Measurements from ENCODE around the gene KRR1. TPM values are rescaled to one million over a fixed set of nuclear protein-coding genes. Genes with fewer than 3 reads are reported as not detected.

Gene KRR1
- total RNA-seq, 2 donors from 2014 or later, result 9.3 to 33.9 TPM

- WGBS, 2 donors, result 72 to 75% methylated on average over 2 of the region's 2 CpGs
- H3K4me3 ChIP-seq, result no peak overlapping the region
Measured at GRCh38 chr12:75539889-75540288, 28.5 kb upstream of the KRR1 start.

GRCh38 chr12:75533239-75533638 lies 21.8 kb upstream of the KRR1 start:
- Histone ChIP-seq H3K4me1 (no peaks in the 10 kb centered on the region), H3K27ac (no peak overlapping the region), H3K27me3 (no peaks in the 10 kb centered on the region), H3K36me3 (replicated peaks in 1 of 2; ENCODE audit: insufficient read depth in 1 of 2, low read depth in 2 of 2) (no peaks in the 10 kb centered on the region), H3K4me3 (no peak overlapping the region), H3K9me3 (no peaks in the 10 kb centered on the region)
- no peak for TF ChIP-seq CTCF (IDR thresholded peaks at IDR 0.05)
- TF ChIP-seq POLR2A (IDR thresholded peaks at IDR 0.05), result no peak
- intact Hi-C loops (cut with DNase I), result loop anchor here (10.0 kb wide), 1 partner anchor 512 kb away; no protein-coding TSS in a partner anchor
- 88 to 90% methylated on average over 2 of the region's 2 CpGs for WGBS, 2 donors
- DNase-seq (no peak), ATAC-seq (no peak)

More at GRCh38 chr12:75539889-75540288, 28.5 kb upstream of the KRR1 start:
- H3K36me3 ChIP-seq (replicated peaks in 1 of 2; ENCODE audit: insufficient read depth in 1 of 2, low read depth in 2 of 2), result no peaks in the 10 kb centered on the region
- ATAC-seq (no peak), DNase-seq (no peak)
- H3K4me1 ChIP-seq, result no peaks in the 10 kb centered on the region
- H3K9me3 ChIP-seq, result no peaks in the 10 kb centered on the region
- H3K27ac ChIP-seq, result no peak overlapping the region
- TF ChIP-seq POLR2A (IDR thresholded peaks at IDR 0.05), result no peak
- TF ChIP-seq CTCF (IDR thresholded peaks at IDR 0.05), result no peak
- intact Hi-C loops (cut with DNase I), result loop anchor here (10.0 kb wide), 1 partner anchor 505 kb away; no protein-coding TSS in a partner anchor
- no peaks in the 10 kb centered on the region for H3K27me3 ChIP-seq

- no peak for DNase-seq
- 47 to 55% methylated on average over 1 of the region's 1 CpG for WGBS, 2 donors
Measured at GRCh38 chr12:75529826-75530225, 18.4 kb upstream of the KRR1 start.

GRCh38 chr12:75529316-75529715 lies 17.9 kb upstream of the KRR1 start:
- TF ChIP-seq CTCF (IDR thresholded peaks at IDR 0.05) (no peak), POLR2A (IDR thresholded peaks at IDR 0.05) (no peak)
- H3K27ac ChIP-seq, result no peak overlapping the region
- DNase-seq (no peak), ATAC-seq (no peak)
- H3K4me3 ChIP-seq, result no peak overlapping the region
- no peaks in the 10 kb centered on the region for H3K36me3 ChIP-seq (replicated peaks in 1 of 2; ENCODE audit: insufficient read depth in 1 of 2, low read depth in 2 of 2)
- no peaks in the 10 kb centered on the region for H3K27me3 ChIP-seq
- no peaks in the 10 kb centered on the region for H3K4me1 ChIP-seq
- H3K9me3 ChIP-seq, result no peaks in the 10 kb centered on the region
- intact Hi-C loops (cut with DNase I), result no loop called here
- 64 to 79% methylated on average over 1 of the region's 1 CpG for whole genome bisulfite sequencing, 2 donors

More at GRCh38 chr12:75529826-75530225, 18.4 kb upstream of the KRR1 start:
- no peaks in the 10 kb centered on the region for H3K9me3 ChIP-seq
- no peaks in the 10 kb centered on the region for H3K4me1 ChIP-seq
- H3K36me3 ChIP-seq (replicated peaks in 1 of 2; ENCODE audit: insufficient read depth in 1 of 2, low read depth in 2 of 2), result no peaks in the 10 kb centered on the region
- intact Hi-C loops (cut with DNase I), result loop anchor here (10.0 kb wide), 1 partner anchor 515 kb away; no protein-coding TSS in a partner anchor
- no peak overlapping the region for H3K4me3 ChIP-seq
- H3K27me3 ChIP-seq, result no peaks in the 10 kb centered on the region
- ATAC-seq, result no peak
- H3K27ac ChIP-seq, result no peak overlapping the region
- TF ChIP-seq POLR2A (IDR thresholded peaks at IDR 0.05), result no peak

- H3K4me3 ChIP-seq, result no peak overlapping the region
- H3K4me1 ChIP-seq, result no peaks in the 10 kb centered on the region
- no peak overlapping the region for H3K27ac ChIP-seq
- no peak for TF ChIP-seq CTCF (IDR thresholded peaks at IDR 0.05)
- no peak for TF ChIP-seq POLR2A (IDR thresholded peaks at IDR 0.05)
- no peaks in the 10 kb centered on the region for H3K9me3 ChIP-seq
- DNase-seq, result no peak
- WGBS, 2 donors, result 71 to 73% methylated on average over 2 of the region's 2 CpGs
- intact Hi-C loops (cut with DNase I), result no loop called here
- no peaks in the 10 kb centered on the region for H3K27me3 ChIP-seq
- no peaks in the 10 kb centered on the region for H3K36me3 ChIP-seq (replicated peaks in 1 of 2; ENCODE audit: insufficient read depth in 1 of 2, low read depth in 2 of 2)
- no peak for ATAC-seq
Measured at GRCh38 chr12:75528692-75529091, 17.3 kb upstream of the KRR1 start.
